ENCODE measurements around the gene ANKS1A.

The ANKS1A gene

DNA sequence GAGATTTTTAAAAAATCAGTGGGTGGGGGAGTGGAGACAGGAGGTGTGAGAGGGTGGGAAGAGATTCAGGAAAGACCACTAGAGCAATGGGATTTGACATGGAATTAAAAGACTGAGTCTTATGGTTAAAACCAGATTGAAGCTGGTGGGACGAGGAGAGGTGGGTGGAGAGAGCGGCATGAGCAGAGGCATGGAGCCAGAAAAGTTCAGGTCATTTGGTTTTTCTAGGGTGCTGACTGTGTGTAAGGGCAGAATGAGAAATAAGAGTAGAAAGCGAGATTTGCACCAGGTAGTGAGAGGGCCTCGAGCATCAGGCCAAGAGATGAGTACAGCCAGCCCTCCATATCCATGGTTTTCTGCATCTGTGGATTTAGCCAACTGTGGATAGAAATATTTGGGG, 130.8 kb downstream of the ANKS1A start:
- no peak for DNase-seq (ENCODE audit: low read depth in 2 of 2)

GRCh38 chr6:35021004-35021403, 131.9 kb downstream of the ANKS1A start:
- no peak for DNase-seq (ENCODE audit: low read depth in 2 of 2)

DNA sequence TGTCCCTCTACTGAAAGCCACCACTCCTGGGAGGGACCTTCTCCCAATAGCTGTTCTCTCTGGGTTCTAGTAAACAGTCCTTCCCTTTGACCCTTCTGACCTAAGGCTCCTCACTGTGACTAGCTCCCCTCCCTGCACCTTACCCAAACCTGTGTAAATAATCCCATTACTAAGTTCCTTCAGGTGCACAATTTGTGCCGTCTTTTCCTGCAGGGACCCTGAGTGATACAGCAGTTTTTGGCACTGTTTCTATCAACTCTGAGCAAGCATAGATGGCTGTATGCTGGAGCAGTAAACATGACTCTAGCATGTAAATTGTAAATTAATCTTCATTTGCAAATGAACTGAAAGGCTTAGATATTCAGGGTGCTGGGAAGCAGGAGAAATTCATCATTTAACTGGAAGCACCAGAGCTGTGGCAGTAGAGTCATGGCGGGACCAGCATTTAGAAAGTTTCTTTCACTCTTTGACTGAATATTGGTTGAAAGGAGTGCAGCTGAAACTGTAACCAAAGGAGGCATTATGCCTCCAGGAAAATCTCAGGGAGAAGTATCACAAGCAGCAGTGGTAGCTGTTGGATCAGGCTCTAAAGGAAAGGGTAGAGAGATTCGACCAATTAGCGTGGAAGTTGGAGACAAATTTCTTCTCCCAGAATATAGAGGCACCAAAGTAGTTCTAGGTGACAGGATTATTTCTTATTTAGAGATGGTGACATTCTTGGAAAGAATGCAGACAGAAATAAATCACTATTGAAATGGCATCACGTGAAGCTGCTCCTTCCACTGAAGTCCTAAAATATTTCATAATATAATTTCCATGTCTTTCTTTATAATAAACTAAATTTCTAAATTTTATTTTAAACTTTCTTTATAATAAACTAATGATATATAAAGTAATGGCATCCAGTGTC, 134.3 kb downstream of the ANKS1A start:
- no peak for DNase-seq (ENCODE audit: low read depth in 2 of 2)

DNA sequence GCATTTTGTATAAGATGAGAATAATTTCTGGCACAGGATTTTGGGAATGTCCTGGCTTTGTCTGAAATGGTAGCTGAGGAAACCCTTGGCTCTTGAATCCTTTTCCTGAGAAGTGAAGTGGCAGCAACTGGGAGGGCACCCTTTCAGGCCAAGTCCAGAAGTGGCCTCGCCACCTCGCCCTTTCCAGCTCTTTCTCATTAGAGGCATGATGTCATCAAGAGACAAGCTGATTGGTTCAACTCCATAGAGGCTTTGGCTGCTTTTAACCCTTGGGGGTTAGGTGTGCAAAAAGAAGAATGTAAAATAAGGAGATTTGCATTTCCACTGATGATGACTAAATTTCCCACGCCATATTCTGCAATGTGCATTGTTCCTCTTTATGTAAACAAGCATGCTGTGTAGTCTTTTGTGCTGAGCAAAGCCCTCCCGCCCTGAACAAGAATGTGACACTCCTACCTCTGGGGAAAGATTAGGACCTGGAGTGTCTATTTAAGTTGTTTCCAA, 135.5 kb downstream of the ANKS1A start:
- DNase-seq (ENCODE audit: low read depth in 2 of 2): no peak

- no peak for DNase-seq (ENCODE audit: low read depth in 2 of 2)
Observed at GRCh38 chr6:35025232-35026188, 136.5 kb downstream of the ANKS1A start.

DNA sequence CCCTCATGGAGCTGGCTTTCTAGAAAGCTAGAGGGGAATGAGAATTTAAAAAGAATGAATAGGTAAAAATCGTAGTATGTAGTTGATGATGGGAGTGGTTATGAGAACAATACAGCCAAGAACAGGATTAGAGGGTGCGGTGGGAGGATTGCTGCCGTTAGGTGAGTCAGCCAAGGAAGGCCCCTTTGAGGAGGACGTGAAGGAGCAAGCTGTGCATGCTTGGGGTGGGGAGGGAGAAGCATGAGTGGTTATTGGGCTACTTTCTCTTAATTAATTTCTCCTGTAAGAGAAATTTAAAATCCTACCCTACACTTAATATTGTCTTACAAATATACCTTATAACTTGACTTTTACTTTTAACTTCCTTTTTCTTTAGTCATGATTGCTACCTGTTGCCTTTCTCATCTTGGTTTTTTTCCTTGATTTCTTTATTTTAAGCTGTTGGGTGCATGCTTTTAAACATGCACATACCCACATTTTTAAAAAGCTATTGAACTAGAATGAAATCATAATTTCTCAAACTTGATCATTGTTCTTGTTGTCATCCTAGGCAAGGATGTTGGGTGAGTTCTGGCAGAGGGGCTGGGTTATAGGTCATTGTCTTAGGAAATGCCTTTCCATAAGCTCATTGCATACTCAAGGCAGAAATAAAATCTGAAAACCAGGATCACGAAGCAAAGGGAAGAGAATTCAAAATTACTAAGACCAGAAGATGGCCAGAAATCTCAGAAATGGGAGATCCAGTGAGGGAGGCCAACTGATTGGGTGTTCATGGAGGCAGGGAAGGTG, 137.6 kb downstream of the ANKS1A start:
- no peak for DNase-seq (ENCODE audit: low read depth in 2 of 2)

GRCh38 chr6:35027807-35028206, 138.8 kb downstream of the ANKS1A start:
- no peak for DNase-seq (ENCODE audit: low read depth in 2 of 2)

- DNase-seq (ENCODE audit: low read depth in 2 of 2): no peak
Observed at GRCh38 chr6:35028781-35029769, 140.0 kb downstream of the ANKS1A start.

DNA sequence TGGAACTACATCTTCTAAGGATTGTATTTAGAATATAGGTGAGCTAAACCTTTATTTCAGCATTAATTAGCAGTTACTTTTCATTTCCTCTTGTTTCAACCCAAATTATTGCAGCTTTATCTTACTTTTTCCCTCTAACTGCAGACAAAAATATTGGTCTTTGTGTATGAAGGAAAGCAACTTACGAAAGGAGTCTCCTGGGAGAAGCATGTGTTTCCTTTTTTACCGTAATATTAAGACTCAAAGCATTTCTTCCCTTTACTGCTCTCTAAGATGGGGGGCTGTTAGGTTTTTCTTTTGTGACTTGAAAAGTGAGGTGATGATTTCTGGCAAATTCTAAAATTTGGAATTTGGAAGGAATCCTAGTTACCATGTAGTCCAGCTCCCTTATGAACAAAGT, 141.0 kb downstream of the ANKS1A start:
- DNase-seq (ENCODE audit: low read depth in 2 of 2): no peak

GRCh38 chr6:35031611-35032529, 142.8 kb downstream of the ANKS1A start:
- DNase-seq (ENCODE audit: low read depth in 2 of 2): no peak

- no peak for DNase-seq (ENCODE audit: low read depth in 2 of 2)
Observed at GRCh38 chr6:35033683-35034082, 144.6 kb downstream of the ANKS1A start.

DNA sequence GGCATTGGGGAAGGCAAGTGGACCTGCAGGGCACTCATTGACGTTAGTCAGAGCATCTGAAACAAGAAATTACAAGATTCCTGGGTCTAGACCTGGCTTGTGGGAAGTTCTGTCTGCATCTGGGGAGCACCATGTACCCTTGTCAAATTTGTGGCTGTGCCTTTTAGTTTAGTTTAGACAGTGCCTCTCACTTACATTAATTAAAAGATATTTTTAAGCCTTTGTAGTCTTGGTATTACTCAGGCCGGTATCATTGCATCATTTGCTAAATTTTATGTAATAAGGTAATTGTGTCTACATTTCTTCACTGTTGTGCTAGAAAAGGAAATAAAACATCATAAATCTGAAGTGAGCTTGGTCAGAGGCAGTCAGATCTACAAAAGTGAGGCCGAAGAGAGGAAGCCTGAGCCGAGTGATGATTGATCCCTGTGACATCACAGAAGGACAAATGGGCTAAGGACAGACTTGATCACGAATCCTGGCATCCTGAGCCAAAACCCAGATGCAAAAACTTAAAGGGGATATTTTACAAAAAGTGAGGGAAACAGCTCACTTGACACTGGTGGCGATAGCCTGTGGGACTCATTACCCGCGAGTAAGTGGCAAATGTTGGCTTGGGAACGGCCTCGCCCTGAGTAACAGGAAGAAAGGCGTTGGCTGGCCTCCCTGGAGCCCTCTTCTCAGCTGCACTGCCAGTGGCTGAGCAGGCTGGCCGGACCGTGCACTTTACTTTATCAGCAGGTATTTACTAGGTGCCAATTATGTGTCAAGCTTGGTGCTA, 145.5 kb downstream of the ANKS1A start:
- DNase-seq (ENCODE audit: low read depth in 2 of 2): no peak

DNA sequence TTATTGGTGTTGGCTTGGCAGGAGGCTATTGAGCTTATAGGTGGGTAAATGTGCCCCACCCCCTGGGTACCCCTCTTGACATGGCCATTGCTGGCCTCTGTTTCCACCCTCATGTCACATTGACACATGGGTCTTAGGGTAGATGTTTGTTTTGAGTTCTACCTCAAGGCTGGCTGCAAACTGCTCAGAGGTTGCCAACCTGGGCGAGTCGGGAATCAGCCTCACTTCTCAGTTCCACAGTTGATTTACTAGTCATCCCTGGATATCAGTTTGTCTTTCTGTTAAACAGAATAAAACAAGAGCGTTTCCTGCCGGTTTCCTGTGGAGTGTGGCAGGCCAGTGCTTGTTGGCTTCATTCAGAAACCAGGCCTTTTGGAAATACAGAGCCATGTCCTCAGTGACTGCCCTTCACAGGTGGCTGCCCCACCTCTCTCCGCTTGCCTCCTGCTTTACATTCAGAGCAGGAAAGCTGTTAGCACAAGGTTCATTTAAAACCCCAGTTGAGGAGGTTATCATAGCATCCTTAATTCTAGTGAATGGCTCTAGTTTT, 146.5 kb downstream of the ANKS1A start:
- DNase-seq (ENCODE audit: low read depth in 2 of 2): no peak

- no peak for DNase-seq (ENCODE audit: low read depth in 2 of 2)
Observed at GRCh38 chr6:35036059-35036827, 147.2 kb downstream of the ANKS1A start.

DNA sequence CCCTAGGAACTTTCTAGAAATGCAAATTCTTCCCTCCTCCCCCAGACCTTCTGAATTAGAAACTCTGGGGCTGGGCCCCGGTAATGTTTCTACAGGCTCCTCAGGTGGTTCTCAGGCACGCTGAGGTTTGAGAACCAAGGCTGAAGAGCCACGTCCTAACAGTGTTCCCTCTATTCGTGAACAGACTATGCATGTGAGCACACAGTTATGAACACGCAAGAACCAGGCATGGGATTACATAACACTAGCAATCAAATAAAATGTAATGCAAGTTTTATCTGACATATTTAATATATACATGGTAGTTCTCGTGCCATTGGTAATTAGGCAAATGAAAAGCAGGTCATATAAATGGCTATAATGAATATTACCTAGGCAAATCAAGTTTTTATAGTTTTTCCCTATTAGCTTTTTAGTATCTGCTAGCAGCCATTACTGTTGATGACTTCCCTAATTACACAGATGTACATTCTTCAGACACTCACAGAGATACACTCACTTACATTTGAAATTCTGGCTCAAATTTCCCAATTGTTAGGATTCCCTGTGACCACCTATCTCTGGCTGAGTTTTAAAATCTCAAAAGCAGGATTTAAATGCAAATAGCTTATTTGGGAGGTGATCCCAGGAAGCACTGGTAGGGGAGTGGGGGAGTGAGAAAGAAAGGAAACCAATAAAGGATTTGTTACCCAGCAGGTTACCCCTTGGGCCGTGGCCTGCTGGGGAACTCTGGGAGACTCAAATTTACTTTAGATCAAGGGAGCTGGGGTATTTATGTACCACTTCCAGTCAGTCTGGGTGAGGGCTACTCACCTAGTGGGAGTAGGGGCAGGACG, 148.0 kb downstream of the ANKS1A start:
- no peak for DNase-seq (ENCODE audit: low read depth in 2 of 2)

- no peak for DNase-seq (ENCODE audit: low read depth in 2 of 2)
Observed at GRCh38 chr6:35037664-35038038, 148.6 kb downstream of the ANKS1A start.

Measured in stimulated activated CD4-positive, alpha-beta T cell treated with anti-CD3 and anti-CD28 coated beads, Interleukin-12 subunit alpha, Interleukin-12 subunit beta, amount 100 ng/mL, for 24 hours (primary cell).